Measurements from ENCODE around the gene SEC14L5.
A peak's percentile ranks its signal among the peaks of the same experiment; 100 is the strongest.

SEC14L5 gene

GRCh38 chr16:5004311-5004710, 46.2 kb downstream of the SEC14L5 start:
- no peak for TF ChIP-seq CTCF (IDR thresholded peaks at IDR 0.05; ENCODE audit: insufficient read depth, low read depth, low read length, missing control alignments)
- no peak for DNase-seq (ENCODE audit: low read depth)

GRCh38 chr16:5005916-5006315, 47.8 kb downstream of the SEC14L5 start:
- no peak for DNase-seq (ENCODE audit: low read depth)
- no peak for TF ChIP-seq CTCF (IDR thresholded peaks at IDR 0.05; ENCODE audit: insufficient read depth, low read depth, low read length, missing control alignments)
- H3K4me3 ChIP-seq (ENCODE audit: low read depth, low read length) = no peak overlapping the region

More at GRCh38 chr16:5004311-5004710, 46.2 kb downstream of the SEC14L5 start:
- no peak overlapping the region for H3K4me3 ChIP-seq (ENCODE audit: low read depth, low read length)

DNA sequence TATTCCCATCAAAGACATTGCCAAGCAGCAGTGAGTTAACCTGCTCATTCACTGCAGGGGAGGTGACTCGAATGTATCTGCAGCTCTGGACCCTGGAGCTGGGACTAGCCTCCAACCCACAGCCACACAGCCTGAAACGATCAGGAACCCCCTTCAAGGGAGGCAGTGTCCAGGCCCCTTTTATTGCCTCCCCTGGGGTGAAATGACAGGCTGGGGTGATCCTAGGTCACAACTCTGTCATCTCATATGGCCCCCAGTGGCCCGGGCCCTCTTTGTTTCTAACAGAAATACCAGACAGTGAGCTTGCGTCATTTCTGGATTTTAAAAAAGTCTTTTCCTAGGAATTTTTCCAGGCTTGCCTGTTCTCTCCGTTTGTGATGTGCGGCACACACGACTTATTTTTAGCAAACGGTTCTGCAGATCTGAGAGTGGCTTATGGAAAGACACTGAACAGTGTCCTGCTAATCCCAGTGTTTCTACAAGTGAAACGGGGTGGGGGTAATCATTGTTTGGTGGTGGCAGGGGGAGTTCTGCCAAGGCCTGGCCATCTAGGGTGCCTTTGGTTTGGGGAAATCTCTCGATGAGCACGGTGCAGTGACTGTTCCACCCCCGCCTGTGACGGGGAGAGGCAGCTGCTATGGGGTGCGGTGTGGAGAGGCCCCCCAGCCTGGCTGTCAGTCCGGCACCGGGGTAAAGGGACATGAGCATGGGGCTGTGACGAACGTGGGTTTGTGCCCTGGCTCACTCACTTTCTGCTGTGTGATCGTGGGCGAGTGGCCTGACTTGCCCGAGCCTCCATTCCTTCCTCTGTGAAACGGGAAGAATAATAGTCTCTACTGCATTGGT, 48.4 kb downstream of the SEC14L5 start:
- H3K4me3 ChIP-seq (ENCODE audit: low read depth, low read length) = no peak overlapping the region
- TF ChIP-seq CTCF (IDR thresholded peaks at IDR 0.05; ENCODE audit: insufficient read depth, low read depth, low read length, missing control alignments) = no peak
- no peak for DNase-seq (ENCODE audit: low read depth)

- TF ChIP-seq CTCF (IDR thresholded peaks at IDR 0.05; ENCODE audit: insufficient read depth, low read depth, low read length, missing control alignments) = no peak
- DNase-seq (ENCODE audit: low read depth) = no peak
- H3K4me3 ChIP-seq (ENCODE audit: low read depth, low read length) = no peak overlapping the region
Measured at GRCh38 chr16:5007256-5007655, 49.1 kb downstream of the SEC14L5 start.

DNA sequence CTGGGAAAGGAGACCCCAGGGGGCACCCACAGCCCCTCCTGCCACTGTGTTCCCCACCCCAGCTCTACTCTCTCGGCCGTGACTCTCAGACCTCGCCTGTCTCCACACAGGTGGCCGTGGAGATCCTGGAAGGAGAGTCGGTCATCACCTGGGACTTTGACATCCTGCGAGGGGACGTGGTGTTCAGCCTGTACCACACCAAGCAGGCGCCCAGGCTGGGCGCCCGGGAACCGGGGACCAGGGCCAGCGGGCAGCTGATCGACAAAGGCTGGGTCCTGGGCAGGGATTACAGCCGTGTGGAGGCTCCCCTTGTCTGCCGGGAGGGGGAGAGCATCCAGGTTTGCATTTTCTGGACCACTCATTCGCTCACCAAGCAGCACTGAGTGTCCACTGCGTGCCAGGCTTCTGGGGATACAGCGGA, 50.2 kb downstream of the SEC14L5 start:
- H3K4me3 ChIP-seq (ENCODE audit: low read depth, low read length) = no peak overlapping the region
- DNase-seq (ENCODE audit: low read depth) = no peak
- TF ChIP-seq CTCF (IDR thresholded peaks at IDR 0.05; ENCODE audit: insufficient read depth, low read depth, low read length, missing control alignments) = no peak

GRCh38 chr16:5010576-5011329, 52.6 kb downstream of the SEC14L5 start:
- H3K4me3 ChIP-seq (ENCODE audit: low read depth, low read length) = no peak overlapping the region
- DNase-seq (ENCODE audit: low read depth) = peak; percentile 18
- peak; percentile 10 for TF ChIP-seq CTCF (IDR thresholded peaks at IDR 0.05; ENCODE audit: insufficient read depth, low read depth, low read length, missing control alignments)

All from GM12865 (cell line).